GM19351 (cell line): ENCODE measurements around the gene ATG16L2.
A peak's percentile ranks its signal among the peaks of the same experiment; 100 is the strongest.

Source experiments
- ATAC-seq: cut with Tn5 transposase; IDR thresholded peaks from one replicate; pipeline ENCODE4 v1.9.1; 2021; ENCODE audit warnings: mild to moderate bottlenecking, moderate library complexity; ENCODE audit not compliant: unreplicated experiment

Gene ATG16L2

DNA sequence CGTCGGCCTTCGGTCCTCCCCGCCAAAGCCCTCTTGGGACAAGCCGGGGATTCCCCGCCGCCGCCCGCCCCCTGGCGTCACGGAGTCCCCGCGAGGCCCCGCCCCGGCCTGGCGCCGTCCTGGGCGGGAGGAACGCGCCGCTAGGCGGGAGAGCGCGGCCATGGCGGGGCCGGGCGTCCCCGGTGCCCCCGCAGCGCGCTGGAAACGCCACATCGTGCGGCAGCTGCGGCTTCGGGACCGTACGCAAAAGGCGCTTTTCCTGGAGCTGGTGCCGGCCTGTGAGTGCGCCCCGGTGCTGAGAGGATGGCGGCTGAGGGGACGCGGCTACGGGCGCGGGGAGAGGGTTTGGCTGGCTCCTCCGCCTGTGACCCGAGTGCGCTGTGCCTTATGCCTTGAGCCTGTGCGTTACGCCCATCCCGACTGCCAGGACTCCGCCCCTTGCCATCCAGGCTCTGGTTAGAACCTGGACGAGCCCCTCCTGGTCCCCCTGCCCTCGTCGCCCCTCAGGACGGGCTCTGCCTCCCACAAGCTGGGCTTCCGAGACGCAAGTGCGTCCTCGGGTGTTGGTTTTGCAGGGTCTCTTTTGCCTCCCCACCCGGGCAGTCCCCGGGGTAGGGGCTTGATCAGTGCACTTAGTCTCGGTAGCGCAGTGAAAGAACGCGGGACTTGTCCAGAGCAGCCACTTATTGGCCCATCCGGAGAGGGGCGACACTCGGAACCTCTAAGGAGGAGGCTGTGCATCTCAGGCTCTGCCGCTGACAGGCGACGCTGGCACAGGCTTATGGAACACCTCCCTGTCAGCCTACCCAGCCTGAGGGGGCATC lies at the start of gene ATG16L2:
TSS of gene ATG16L2 (plus strand) at position 126 of the 824 bp plus-strand sequence. CDS start at position 161, 35 bp downstream.
- peak; percentile 48 for ATAC-seq

GRCh38 chr11:72764503-72764902 lies 49.7 kb upstream of the ATG16L2 start:
- no peak for ATAC-seq

DNA sequence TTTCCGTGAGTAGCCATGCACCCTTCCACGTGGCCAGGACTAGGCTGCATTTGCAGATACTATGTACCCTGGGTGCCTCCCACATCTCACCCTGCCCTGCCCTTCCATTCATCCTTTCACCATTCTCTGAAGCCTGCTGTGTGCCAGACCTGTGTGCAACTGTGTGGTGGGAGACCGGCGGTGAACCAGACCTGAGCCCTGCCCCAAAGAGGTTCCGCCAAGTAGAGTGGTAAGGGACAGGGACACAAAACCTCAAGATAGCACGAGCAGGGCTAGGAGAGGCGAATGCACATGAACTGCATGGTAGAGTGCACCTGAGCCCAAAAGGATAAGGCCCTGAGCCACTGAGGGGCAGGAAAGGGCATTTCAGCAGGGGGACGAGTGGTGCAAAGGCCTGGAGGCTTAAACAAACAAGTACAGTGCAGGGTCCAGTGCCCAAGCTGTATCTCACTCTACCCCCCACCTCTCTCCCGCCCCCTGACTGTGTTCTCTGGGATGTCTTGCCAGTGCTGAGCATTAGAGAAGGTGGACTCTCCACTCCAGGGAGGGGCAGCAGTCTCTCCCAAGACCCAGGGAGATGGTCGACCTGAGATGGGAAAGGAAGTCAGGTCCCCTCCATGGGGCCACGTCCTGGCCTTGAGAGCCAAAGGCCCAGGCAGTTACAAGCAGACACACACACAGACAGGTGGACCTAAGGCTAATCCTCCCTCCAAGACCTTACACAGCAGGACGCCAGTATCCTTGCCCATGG lies 47.9 kb upstream of the ATG16L2 start:
- no peak for ATAC-seq

DNA sequence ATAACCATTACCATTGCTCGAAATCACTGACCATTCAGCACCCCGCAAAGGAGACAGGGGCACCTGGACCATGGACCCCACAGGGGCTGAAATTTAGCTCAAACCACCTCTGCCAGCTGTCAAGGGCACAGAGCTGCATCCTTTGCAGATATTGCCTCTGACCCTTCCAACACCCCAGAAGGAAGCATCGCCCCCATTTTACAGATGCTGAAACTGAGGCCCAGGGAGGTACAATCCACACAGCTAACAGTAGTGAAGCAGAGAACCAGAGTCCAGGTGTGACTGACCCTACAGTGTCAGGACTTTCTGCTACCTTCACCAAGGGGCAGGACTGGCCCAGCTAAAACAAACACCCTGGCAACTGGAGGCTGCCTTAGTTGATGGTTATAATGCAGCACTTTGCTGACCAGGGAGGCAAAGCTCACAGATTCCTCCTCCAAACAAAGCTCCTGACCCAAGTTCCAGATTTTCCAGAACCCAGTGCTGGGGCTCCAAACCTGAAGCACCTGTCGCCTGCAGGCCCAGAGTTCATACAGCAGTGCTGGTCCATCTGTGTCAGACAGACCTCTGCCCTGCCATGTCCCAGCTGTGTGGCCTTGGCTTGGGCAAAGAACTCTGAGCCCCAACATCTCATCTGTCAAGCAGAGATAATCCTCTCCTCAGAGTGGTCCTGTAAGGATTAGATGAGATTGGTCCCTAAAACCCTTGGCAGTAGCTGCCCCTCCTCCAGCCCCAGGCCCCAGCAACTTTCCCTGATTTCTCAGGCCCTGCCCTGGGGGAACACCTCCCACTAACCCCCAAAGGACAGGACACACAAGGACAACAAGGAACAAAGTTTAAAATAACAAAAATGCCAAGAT lies 46.8 kb upstream of the ATG16L2 start:
- no peak for ATAC-seq

- no peak for ATAC-seq
Observed at GRCh38 chr11:72768581-72768980, 45.6 kb upstream of the ATG16L2 start.

DNA sequence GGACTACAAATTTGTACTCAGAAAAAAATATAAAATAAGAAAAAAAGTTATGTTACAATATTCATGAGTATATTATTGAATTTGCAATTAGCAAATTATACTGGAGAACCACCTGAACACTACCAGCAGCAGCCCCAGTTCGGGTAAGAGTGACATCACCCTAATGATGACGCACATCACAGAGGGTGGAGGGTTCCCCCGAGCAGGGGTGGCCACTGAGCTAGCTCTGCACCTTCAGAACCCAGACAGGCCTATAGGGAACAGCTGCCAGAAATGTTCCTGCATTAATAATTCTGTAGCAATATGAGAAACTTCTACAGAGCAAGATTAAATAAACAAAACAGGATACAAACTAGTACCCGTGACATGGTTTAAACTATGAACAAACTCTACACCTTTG lies 44.5 kb upstream of the ATG16L2 start:
- no peak for ATAC-seq

DNA sequence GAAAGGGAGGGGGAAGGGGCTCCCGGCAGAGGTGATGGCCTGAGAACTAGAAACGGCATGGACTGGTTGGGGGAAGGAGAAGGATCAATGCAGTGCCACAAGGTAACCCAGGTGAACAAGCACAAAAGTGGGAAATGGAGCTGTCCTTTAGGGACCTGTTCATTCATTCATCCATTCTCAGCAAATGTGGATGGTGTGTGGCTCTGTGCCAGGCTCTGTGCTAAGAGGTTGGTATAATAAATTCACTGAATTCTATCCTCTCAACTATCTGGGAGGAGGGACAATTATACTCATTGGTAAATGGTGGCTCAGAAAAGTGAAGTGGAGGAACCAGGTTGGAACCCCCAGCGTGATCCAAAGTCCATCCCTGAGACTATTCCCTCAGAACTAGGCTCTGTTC lies 43.4 kb upstream of the ATG16L2 start:
- no peak for ATAC-seq

DNA sequence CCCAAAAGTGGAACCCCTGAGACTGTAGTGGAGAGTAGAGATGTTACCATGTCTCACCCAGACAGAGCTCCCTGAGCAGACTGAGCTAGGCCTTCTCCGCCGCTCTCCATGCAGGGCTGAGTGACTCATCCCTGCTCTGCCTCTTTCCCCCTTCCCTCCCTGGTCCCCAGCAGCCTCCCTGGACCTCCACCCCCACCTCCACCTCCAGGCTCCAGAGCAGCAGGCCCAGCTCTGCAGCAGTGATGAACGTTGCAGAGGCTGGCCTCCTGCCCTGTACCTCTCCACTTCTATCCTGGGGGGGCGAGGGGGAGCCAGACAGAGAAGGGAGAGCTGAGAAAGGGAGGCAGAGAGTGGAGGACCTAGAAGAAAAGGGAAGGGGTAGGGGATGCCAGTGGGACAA lies 42.7 kb upstream of the ATG16L2 start:
- no peak for ATAC-seq

- ATAC-seq = no peak
Observed at GRCh38 chr11:72772059-72772458, 42.2 kb upstream of the ATG16L2 start.

DNA sequence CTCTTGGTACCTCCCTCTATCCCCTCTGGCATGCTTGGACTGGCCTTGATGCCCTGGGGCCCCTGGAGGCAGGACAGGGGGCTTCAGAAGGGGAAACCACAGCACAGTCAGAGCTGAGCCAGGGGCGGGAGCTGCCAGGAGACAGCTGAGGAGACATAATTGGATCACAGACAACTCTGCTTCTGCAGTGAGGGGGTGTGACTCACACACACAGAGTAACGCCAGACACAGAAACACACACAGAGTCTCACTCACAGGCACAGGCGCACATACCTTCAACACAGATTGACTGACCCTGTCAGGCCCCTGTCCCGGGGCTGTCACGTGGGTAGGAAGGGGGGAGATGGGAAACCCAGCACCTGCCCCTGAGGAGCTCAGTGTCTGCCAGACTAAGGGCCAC lies 40.9 kb upstream of the ATG16L2 start:
- ATAC-seq = no peak

DNA sequence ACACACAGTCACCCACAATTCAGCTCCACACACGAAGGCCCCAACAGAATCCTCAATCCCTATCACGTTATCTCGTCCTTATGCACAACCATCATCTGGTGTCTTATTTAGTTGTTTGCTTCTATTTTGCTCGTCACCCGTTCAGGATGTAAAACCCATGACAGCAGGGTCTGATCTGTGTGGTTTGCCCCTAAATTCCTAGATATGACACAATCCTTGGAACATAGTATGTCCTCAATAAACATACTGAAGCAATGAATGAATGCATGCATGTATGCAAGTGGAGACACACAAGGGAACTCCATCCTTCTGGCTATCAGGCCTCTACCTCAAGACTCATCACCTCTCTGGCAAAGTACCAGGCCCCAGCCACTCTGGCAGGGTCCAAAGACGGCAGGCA lies 40.5 kb upstream of the ATG16L2 start:
- ATAC-seq = no peak

DNA sequence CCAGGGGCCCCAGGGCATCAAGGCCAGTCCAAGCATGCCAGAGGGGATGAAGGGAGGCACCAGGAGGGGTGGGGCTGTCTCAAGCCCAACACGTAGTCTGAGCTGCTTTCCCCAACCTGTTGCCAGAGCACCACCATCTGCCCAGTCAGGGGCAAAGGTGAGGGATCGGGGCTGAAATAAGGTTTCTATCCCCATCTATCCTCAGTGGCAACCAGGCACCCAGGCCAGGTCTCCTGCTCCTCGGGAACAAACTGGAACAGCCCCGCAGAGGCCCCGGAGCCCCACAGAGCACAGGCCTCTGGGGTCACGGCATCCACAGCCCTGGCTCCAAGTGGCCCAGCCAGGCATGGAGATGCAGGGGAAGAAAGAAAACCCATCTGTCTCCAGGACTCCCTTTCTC lies 39.7 kb upstream of the ATG16L2 start:
- ATAC-seq = no peak

DNA sequence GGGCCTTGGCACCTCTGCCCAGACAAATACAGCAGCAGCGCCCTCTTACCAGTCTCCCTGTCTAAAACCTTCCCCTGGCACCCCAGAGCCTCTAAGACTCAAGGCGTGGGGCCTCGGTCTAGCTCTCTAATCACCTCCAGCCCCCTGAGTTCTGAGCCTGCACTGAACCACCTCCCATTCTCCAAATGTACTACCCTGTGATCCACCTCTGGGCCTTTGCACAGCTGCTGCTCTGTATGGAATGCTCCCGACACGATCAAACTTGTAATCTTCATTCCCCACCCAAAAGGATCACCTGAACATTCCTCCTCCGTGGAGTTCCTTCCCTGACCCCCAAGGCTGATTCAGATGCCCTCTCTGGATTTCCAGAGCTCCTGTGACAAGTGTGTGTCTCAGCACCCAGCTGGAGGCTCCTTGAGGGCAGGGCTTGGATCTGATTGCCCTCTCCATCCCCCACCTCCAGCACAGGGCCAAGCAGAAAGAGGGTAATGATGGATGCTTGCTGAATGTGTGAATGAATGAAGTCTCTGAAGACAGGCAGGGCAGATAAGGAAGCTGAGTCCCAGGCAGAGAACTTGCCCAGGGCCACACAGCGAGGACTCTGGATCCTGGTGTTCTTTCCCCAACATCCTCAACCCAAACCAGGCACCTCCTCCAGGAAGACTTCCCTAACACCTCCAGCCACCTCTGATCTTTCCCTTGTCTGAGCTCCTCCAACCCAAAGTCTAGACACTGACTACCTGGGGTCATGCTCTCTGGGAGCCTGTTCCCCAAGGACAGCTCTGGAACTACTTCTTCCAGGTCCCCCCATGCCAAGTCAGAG lies 38.7 kb upstream of the ATG16L2 start:
- ATAC-seq = no peak

GRCh38 chr11:72776117-72776843 lies 37.9 kb upstream of the ATG16L2 start:
- ATAC-seq = no peak

- ATAC-seq = no peak
Observed at GRCh38 chr11:72776844-72777754, 37.1 kb upstream of the ATG16L2 start.

GRCh38 chr11:72777755-72778278 lies 36.4 kb upstream of the ATG16L2 start:
- no peak for ATAC-seq

DNA sequence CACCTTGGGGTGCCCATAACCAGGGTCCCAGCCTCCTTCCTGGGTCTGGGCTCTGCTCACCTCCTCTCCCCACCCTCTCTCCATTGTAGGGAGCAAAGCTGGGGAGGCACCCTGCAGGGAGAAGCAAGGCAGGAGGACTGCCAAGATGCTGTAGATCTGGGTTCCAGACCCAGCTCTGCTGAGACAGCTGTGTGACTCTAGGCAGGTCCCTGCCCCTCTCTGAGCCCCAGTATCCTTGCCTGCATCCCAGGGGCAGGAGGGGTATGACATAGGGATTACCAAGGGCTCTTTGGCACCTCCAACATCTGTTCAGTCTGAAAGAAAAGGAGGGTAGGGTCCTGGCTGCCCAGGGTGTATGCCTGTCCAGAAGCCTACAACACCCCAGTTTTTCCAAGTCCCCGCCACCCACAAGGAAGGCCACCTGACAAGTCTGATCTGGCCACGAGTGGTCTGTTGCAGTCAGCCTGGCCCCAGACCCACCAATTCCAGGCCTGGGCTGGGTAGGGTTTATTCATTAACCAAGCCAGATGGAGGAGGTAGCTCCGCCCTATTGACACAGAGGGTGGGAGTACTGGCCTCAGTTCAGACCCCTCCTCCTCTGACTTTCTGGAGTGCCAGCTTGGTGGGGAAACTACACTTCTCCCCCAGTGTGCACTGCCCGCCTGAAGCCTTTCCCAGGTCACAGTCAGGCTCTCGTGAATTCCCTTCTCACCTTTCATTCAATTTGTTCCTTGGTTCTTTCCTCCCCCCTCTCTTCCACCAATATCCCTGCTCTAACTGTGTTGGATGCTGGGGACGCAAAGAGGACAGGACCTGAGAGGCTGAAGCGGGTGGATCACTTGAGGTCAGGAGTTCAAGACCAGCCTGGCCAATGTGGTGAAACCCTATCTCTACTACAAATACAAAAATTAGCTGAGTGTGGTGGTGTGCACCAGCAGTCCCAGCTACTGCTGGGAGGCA lies 35.4 kb upstream of the ATG16L2 start:
- ATAC-seq = no peak
